IMR-90 (cell line): ENCODE results near the gene TGDS. TPM values are rescaled to one million over a fixed set of nuclear protein-coding genes. Genes with fewer than 3 reads are reported as not detected.

Experiments used
- ATAC-seq: fragments of 200-7000 bp; cut with Tn5 transposase; 2 replicates; pipeline ENCODE4 v1.9.1; 2020; ENCODE audit warnings: low read depth, mild to moderate bottlenecking, moderate library complexity
- BruUV-seq: library from RNA; stranded (reverse); fragments of 400-500 nt; replicated peaks from 2 replicates; lab custom pipeline; 2021; lab: Mats Ljungman, UMichigan
- CTCF ChIA-PET: fragments of 300-600 bp; formaldehyde crosslinking; extraction: SDS; loops from one replicate; lab custom pipeline; 2021; ENCODE audit warnings: antibody characterized with exemption; lab: Yijun Ruan, JAX
- POLR2A ChIA-PET: fragments of 300-600 bp; sonication (Branson Sonifier 250); formaldehyde crosslinking; loops from one replicate; lab custom pipeline; 2022; ENCODE audit warnings: antibody characterized with exemption; ENCODE audit not compliant: unreplicated experiment; lab: Charles Lee
- DNase-seq: peaks from one replicate; pipeline ENCODE4 v3.0.0; 2013
- H2AFZ ChIP-seq: replicated peaks from 2 replicates; pipeline ENCODE3; 2013; ENCODE audit warnings: low read length, mild to moderate bottlenecking; ENCODE audit not compliant: poor library complexity
- H2AK5ac ChIP-seq: 2 replicates; pipeline ENCODE4 v1.6.1; 2013; ENCODE audit warnings: low read depth, low read length, inconsistent platforms
- H2AK9ac ChIP-seq: replicated peaks from 2 replicates; pipeline ENCODE3; 2013; ENCODE audit warnings: mild to moderate bottlenecking, low read depth, low read length, moderate library complexity; ENCODE audit not compliant: poor library complexity
- H2BK120ac ChIP-seq: 2 replicates; pipeline ENCODE4 v1.6.1; 2013; ENCODE audit warnings: low read depth, low read length, inconsistent platforms
- H2BK15ac ChIP-seq: 3 replicates; pipeline ENCODE4 v1.6.1; 2013; ENCODE audit warnings: low read depth, low read length, inconsistent platforms
- H2BK20ac ChIP-seq: 2 replicates; pipeline ENCODE4 v1.6.1; 2013; ENCODE audit warnings: low read depth, mild to moderate bottlenecking, inconsistent platforms, low read length, moderate library complexity
- H2BK5ac ChIP-seq: 2 replicates; pipeline ENCODE4 v1.6.1; 2013; ENCODE audit warnings: mild to moderate bottlenecking, low read depth, low read length, inconsistent platforms; ENCODE audit not compliant: poor library complexity, severe bottlenecking
- H3K14ac ChIP-seq: replicated peaks from 2 replicates; pipeline ENCODE4 v1.6.1; 2013; ENCODE audit warnings: low read depth, low read length, inconsistent platforms
- H3K18ac ChIP-seq: 2 replicates; pipeline ENCODE4 v1.6.1; 2013; ENCODE audit warnings: low read depth, low read length, control low read depth
- H3K23ac ChIP-seq: 2 replicates; pipeline ENCODE4 v1.6.1; 2013; ENCODE audit warnings: low read depth, low read length, inconsistent platforms
- H3K27ac ChIP-seq: 2 replicates; pipeline ENCODE4 v1.5.1; 2013; ENCODE audit warnings: mild to moderate bottlenecking, control low read depth, low read length; ENCODE audit not compliant: insufficient read depth
- H3K27me3 ChIP-seq: 2 replicates; pipeline ENCODE4 v1.6.1; 2013; ENCODE audit warnings: low read length; ENCODE audit not compliant: control insufficient read depth, insufficient read depth
- H3K36me3 ChIP-seq: 2 replicates; pipeline ENCODE4 v1.6.1; 2013; ENCODE audit warnings: low read length, mixed read lengths; ENCODE audit not compliant: control insufficient read depth, insufficient read depth
- H3K4ac ChIP-seq: 2 replicates; pipeline ENCODE4 v1.6.1; 2013; ENCODE audit warnings: low read depth, low read length, inconsistent platforms
- H3K4me1 ChIP-seq: 2 replicates; pipeline ENCODE4 v1.6.1; 2013; ENCODE audit warnings: low read length, mixed read lengths; ENCODE audit not compliant: control insufficient read depth, insufficient read depth
- H3K4me2 ChIP-seq: 2 replicates; pipeline ENCODE4 v1.6.1; 2013; ENCODE audit warnings: low read depth, mild to moderate bottlenecking, control low read depth, low read length, moderate library complexity
- H3K4me3 ChIP-seq: 2 replicates; pipeline ENCODE4 v1.5.1; 2013; ENCODE audit warnings: low read depth, mild to moderate bottlenecking, control low read depth, low read length, moderate library complexity; ENCODE audit not compliant: insufficient read depth
- H3K56ac ChIP-seq: 2 replicates; pipeline ENCODE4 v1.6.1; 2013; ENCODE audit warnings: low read length, inconsistent platforms; ENCODE audit not compliant: insufficient read depth; ENCODE audit errors: extremely low read depth
- H3K79me1 ChIP-seq, 2 experiments: 2 replicates each; pipeline ENCODE4 v1.6.1; 2013; ENCODE audit warnings: low read length in 2 of 2, inconsistent platforms in 1 of 2, low read depth in 1 of 2
- H3K9ac ChIP-seq: 2 replicates; pipeline ENCODE4 v1.6.1; 2013; ENCODE audit warnings: low read depth, low read length, control low read depth
- H3K9me1 ChIP-seq: 2 replicates; pipeline ENCODE4 v1.6.1; 2013; ENCODE audit warnings: low read length, inconsistent platforms; ENCODE audit not compliant: insufficient read depth
- H3K9me3 ChIP-seq: 2 replicates; pipeline ENCODE4 v1.6.1; 2013; ENCODE audit warnings: low read length; ENCODE audit not compliant: control insufficient read depth, insufficient read depth
- H4K20me1 ChIP-seq: 2 replicates; pipeline ENCODE4 v1.6.1; 2013; ENCODE audit warnings: low read length, inconsistent platforms; ENCODE audit not compliant: insufficient read depth
- H4K5ac ChIP-seq: 2 replicates; pipeline ENCODE4 v1.6.1; 2013; ENCODE audit warnings: mild to moderate bottlenecking, low read depth, low read length, control low read depth
- H4K8ac ChIP-seq, 2 experiments: 2 replicates each; pipeline ENCODE4 v1.6.1; 2013; ENCODE audit warnings: low read depth in 2 of 2, low read length in 2 of 2, control low read depth in 1 of 2, inconsistent platforms in 1 of 2
- H4K91ac ChIP-seq: 2 replicates; pipeline ENCODE4 v1.6.1; 2013; ENCODE audit warnings: low read depth, low read length, inconsistent platforms; ENCODE audit not compliant: insufficient read depth
- BHLHE40 ChIP-seq: fragments of 150-350 bp; IDR thresholded peaks from 2 replicates; pipeline ENCODE4 v1.6.1; 2016; ENCODE audit warnings: mild to moderate bottlenecking, low read depth, low read length
- CHD1 ChIP-seq: IDR thresholded peaks from 2 replicates; pipeline ENCODE4 v1.6.1; 2012; ENCODE audit warnings: low read depth, low read length, improper control_type of control experiment
- FOS ChIP-seq: fragments of 150-350 bp; IDR thresholded peaks from 2 replicates; pipeline ENCODE4 v1.6.1; 2016; ENCODE audit warnings: low read depth, low read length
- MAZ ChIP-seq: IDR thresholded peaks from 2 replicates; pipeline ENCODE4 v1.6.1; 2012; ENCODE audit warnings: low read depth, mild to moderate bottlenecking, low read length, improper control_type of control experiment, moderate library complexity, borderline replicate concordance
- MXI1 ChIP-seq: IDR thresholded peaks from 2 replicates; pipeline ENCODE4 v1.6.1; 2012; ENCODE audit warnings: low read depth, mild to moderate bottlenecking, low read length, moderate library complexity, borderline replicate concordance
- NFE2L2 ChIP-seq: fragments of 150-350 bp; IDR thresholded peaks from 2 replicates; pipeline ENCODE4 v1.6.1; 2016; ENCODE audit warnings: low read depth, mild to moderate bottlenecking, low read length
- POLR2A ChIP-seq: IDR thresholded peaks from 2 replicates; pipeline ENCODE4 v1.6.1; 2012; ENCODE audit warnings: mild to moderate bottlenecking, low read depth, low read length
- RAD21 ChIP-seq: IDR thresholded peaks from 2 replicates; pipeline ENCODE4 v1.6.1; 2012; ENCODE audit warnings: low read length, improper control_type of control experiment
- RCOR1 ChIP-seq: IDR thresholded peaks from 2 replicates; pipeline ENCODE4 v1.6.1; 2012; ENCODE audit warnings: mild to moderate bottlenecking, low read length, improper control_type of control experiment; ENCODE audit not compliant: insufficient replicate concordance
- RFX5 ChIP-seq: IDR thresholded peaks from 2 replicates; pipeline ENCODE4 v1.8.0; 2012; ENCODE audit warnings: low read depth, mild to moderate bottlenecking, low read length, moderate library complexity
- SMC3 ChIP-seq: fragments of 150-350 bp; IDR thresholded peaks from 2 replicates; pipeline ENCODE4 v1.6.1; 2016; ENCODE audit warnings: low read depth, mild to moderate bottlenecking, antibody characterized with exemption, low read length, moderate library complexity
- USF2 ChIP-seq: fragments of 150-350 bp; IDR thresholded peaks from 2 replicates; pipeline ENCODE4 v1.6.1; 2017; ENCODE audit warnings: mild to moderate bottlenecking, antibody characterized with exemption, low read length, low read depth
- WGBS, 2 experiments: methylation state at CpG; one replicate each; pipeline versions ENCODE4 v1.1.5 to v1.1.7; 2013; ENCODE audit warnings: missing lambda C conversion rate in 2 of 2; ENCODE audit not compliant: insufficient read length in 1 of 2; ENCODE audit errors: extremely low coverage in 2 of 2; 5-methylcytosine and 5-hydroxymethylcytosine counted together
- dilution Hi-C: fragments of 300-500 bp; cut with HindIII; formaldehyde crosslinking; loops from one replicate; pipeline ENCODE4 v1.14.3; 2018; ENCODE audit warnings: low sequenced_read_pairs; ENCODE audit not compliant: unreplicated experiment
- in situ Hi-C: fragments of 300-500 bp; cut with MboI; formaldehyde crosslinking; loops from 3 replicates; pipeline ENCODE4 v1.14.3; 2019; ENCODE audit warnings: low sequenced_read_pairs, inconsistent platforms, mixed read lengths
- intact Hi-C: fragments of 100-400 bp; cut with micrococcal nuclease; formaldehyde crosslinking; loops from 2 replicates; pipeline ENCODE4 v1.10.0; 2022
- polyA plus RNA-seq, 3 experiments: library from polyadenylated mRNA; depleted of rRNA; stranded (reverse); fragments of >200 nt; gene quantifications; 2 replicates each; pipeline ENCODE4 v1.2.3, GENCODE V29; 2012; ENCODE audit warnings: low replicate concordance in 1 of 3
- total RNA-seq: library from RNA; depleted of rRNA; stranded (reverse); fragments of >200 nt; gene quantifications from 2 replicates; pipeline ENCODE4 v1.2.3, GENCODE V29; 2012
- TF ChIP-seq, protein P1 (sequence below): fragments of 150-350 bp; IDR thresholded peaks from 2 replicates; pipeline ENCODE4 v1.6.1; 2016; ENCODE audit warnings: low read depth, mild to moderate bottlenecking, low read length, moderate library complexity, borderline replicate concordance

TGDS gene
- total and polyA plus RNA-seq, 2 of the 4 experiments (the other 2 are of a cell fraction): 9.6 to 15.6 TPM

DNA sequence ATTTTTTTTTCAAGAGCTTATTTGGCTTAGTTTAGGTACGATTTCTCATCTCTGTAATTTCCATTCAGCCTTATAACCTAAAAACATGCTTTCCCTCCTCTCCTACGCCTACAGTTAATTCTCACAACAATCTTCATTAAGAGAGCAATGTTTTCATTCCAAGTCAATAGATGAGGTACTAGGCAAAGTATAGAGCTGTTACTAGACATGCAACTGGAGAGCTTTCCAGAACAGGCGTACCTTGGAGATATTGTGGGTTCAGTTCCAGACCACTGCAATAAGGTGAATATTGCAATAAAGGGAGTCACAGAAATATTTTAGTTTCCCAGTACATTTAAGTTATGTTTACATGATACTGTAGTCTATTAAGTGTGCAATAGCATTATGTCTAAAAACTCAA lies 34.8 kb downstream of the TGDS start:
- no peaks in the 10 kb centered on the region for H3K9me1 ChIP-seq
- no peak for TF ChIP-seq SMC3
- no peak for TF ChIP-seq NFE2L2
- TF ChIP-seq RFX5: no peak
- TF ChIP-seq, protein P1, sequence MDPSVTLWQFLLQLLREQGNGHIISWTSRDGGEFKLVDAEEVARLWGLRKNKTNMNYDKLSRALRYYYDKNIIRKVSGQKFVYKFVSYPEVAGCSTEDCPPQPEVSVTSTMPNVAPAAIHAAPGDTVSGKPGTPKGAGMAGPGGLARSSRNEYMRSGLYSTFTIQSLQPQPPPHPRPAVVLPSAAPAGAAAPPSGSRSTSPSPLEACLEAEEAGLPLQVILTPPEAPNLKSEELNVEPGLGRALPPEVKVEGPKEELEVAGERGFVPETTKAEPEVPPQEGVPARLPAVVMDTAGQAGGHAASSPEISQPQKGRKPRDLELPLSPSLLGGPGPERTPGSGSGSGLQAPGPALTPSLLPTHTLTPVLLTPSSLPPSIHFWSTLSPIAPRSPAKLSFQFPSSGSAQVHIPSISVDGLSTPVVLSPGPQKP: no peak
- no peak for TF ChIP-seq FOS
- TF ChIP-seq CHD1: no peak
- no peak for TF ChIP-seq MAZ
- no peak for TF ChIP-seq USF2
- no peak for TF ChIP-seq MXI1
- no peak for TF ChIP-seq RCOR1
- TF ChIP-seq RAD21: no peak
- no peak for TF ChIP-seq POLR2A
- TF ChIP-seq BHLHE40: no peak
- H4K20me1 ChIP-seq: no peaks in the 10 kb centered on the region
- H2AK5ac ChIP-seq: no peak overlapping the region
- no peak overlapping the region for H3K27ac ChIP-seq
- H3K4me3 ChIP-seq: no peak overlapping the region
- H4K91ac ChIP-seq: no peak overlapping the region
- dilution Hi-C loops: no loop called here
- intact Hi-C loops: no loop called here
- no peak for DNase-seq
- H4K8ac ChIP-seq: no peak overlapping the region
- no peaks in the 10 kb centered on the region for H3K9me3 ChIP-seq
- no peak overlapping the region for H3K4ac ChIP-seq
- H3K27me3 ChIP-seq: no peaks in the 10 kb centered on the region
- H3K9ac ChIP-seq: no peak overlapping the region
- in situ Hi-C loops: no loop called here
- H3K18ac ChIP-seq: no peak overlapping the region
- H2BK20ac ChIP-seq: no peak overlapping the region
- no peak overlapping the region for H2BK5ac ChIP-seq
- no peak overlapping the region for H3K4me2 ChIP-seq
- H3K79me1 ChIP-seq: no peaks in the 10 kb centered on the region
- no peak overlapping the region for H4K5ac ChIP-seq
- H3K14ac ChIP-seq: no peak overlapping the region
- BruUV-seq: no TSS peak
- H3K23ac ChIP-seq: no peak overlapping the region
- H2BK120ac ChIP-seq: no peak overlapping the region
- H2AK9ac ChIP-seq: no peak overlapping the region
- ATAC-seq: no peak
- ChIA-PET POLR2A (no interaction called here), CTCF (no interaction called here)
- H3K36me3 ChIP-seq: 0 out of 2 replicates have a peak, but pooled peaks cover 2% of the 10 kb centered on the region
- H2AFZ ChIP-seq: no peak overlapping the region
- no CpG with 5 or more reads among the region's 3 CpGs for WGBS, 2 experiments
- no peak overlapping the region for H3K56ac ChIP-seq
- no peaks in the 10 kb centered on the region for H3K4me1 ChIP-seq
- H2BK15ac ChIP-seq: no peak overlapping the region
